GM18870 (cell line): Measurements from ENCODE around the gene PRPH.
"Not testable (repeated sequence)": the region's sequence is repeated elsewhere in the genome, so short reads cannot be mapped to it uniquely, and the experiment has no call there.

Source experiments
- ATAC-seq: cut with Tn5 transposase; IDR thresholded peaks from one replicate; pipeline ENCODE4 v1.9.1; 2021; ENCODE audit warnings: moderate library complexity; ENCODE audit not compliant: unreplicated experiment

Gene PRPH

GRCh38 chr12:49298160-49298559 is 3.2 kb downstream of the PRPH start:
- no peak for ATAC-seq

- ATAC-seq, result no peak
Observed at GRCh38 chr12:49301760-49302159, 6.8 kb downstream of the PRPH start.

- ATAC-seq, result no peak
Observed at GRCh38 chr12:49304161-49304560, 9.2 kb downstream of the PRPH start.

- no peak for ATAC-seq
Observed at GRCh38 chr12:49305762-49306510, 11.0 kb downstream of the PRPH start.

- ATAC-seq, result no peak
Observed at GRCh38 chr12:49309386-49309785, 14.4 kb downstream of the PRPH start.

GRCh38 chr12:49310451-49311000 is 15.6 kb downstream of the PRPH start:
- ATAC-seq, result not testable (repeated sequence)

GRCh38 chr12:49314811-49315210 is 19.9 kb downstream of the PRPH start:
- no peak for ATAC-seq

- not testable (repeated sequence) for ATAC-seq
Observed at GRCh38 chr12:49317118-49317517, 22.2 kb downstream of the PRPH start.

- ATAC-seq, result not testable (repeated sequence)
Observed at GRCh38 chr12:49320411-49321103, 25.6 kb downstream of the PRPH start.

GRCh38 chr12:49322367-49322707 is 27.4 kb downstream of the PRPH start:
- no peak for ATAC-seq

GRCh38 chr12:49322708-49323523 is 28.0 kb downstream of the PRPH start, which contains the start of gene TROAP:
TROAP (plus strand) TSS chr12:49323255; CDS start chr12:49323609, 354 bp downstream.
- peak; percentile 94 for ATAC-seq

- no peak for ATAC-seq
Observed at GRCh38 chr12:49323524-49324097, 28.7 kb downstream of the PRPH start.

- no peak for ATAC-seq
Observed at GRCh38 chr12:49325606-49326005, 30.7 kb downstream of the PRPH start.

- ATAC-seq, result no peak
Observed at GRCh38 chr12:49327368-49327767, 32.4 kb downstream of the PRPH start.

GRCh38 chr12:49327887-49328286 is 32.9 kb downstream of the PRPH start:
- no peak for ATAC-seq

GRCh38 chr12:49328816-49329215 is 33.9 kb downstream of the PRPH start:
- no peak for ATAC-seq

- ATAC-seq, result no peak
Observed at GRCh38 chr12:49330032-49330619, 35.2 kb downstream of the PRPH start.

- ATAC-seq, result no peak
Observed at GRCh38 chr12:49330631-49331379, 35.9 kb downstream of the PRPH start.

- ATAC-seq, result no peak
Observed at GRCh38 chr12:49331380-49332222, 36.7 kb downstream of the PRPH start.
